ENCODE measurements around the gene KCTD21.

DNA sequence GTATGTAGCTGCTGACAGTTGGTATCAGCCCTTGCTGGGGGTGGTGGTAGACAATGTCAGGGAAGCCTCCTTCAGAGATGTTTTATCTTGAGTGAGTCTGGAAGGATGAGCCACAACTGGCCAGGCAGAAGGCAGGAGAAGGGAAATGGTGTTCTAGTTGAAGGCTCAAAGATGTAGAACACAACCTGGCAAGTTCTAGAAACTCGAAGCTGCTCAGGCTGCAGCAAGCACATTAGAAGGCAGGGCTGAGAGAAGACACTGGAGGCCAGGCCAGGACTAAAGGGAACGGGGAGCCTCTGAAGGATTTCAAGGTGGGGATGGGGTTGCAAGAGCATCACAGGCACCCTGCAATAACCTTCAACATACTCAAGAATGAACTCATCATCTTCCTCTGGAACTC lies 40.7 kb upstream of the KCTD21 start:
- TF ChIP-seq, protein P1, sequence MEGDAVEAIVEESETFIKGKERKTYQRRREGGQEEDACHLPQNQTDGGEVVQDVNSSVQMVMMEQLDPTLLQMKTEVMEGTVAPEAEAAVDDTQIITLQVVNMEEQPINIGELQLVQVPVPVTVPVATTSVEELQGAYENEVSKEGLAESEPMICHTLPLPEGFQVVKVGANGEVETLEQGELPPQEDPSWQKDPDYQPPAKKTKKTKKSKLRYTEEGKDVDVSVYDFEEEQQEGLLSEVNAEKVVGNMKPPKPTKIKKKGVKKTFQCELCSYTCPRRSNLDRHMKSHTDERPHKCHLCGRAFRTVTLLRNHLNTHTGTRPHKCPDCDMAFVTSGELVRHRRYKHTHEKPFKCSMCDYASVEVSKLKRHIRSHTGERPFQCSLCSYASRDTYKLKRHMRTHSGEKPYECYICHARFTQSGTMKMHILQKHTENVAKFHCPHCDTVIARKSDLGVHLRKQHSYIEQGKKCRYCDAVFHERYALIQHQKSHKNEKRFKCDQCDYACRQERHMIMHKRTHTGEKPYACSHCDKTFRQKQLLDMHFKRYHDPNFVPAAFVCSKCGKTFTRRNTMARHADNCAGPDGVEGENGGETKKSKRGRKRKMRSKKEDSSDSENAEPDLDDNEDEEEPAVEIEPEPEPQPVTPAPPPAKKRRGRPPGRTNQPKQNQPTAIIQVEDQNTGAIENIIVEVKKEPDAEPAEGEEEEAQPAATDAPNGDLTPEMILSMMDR (IDR thresholded peaks at IDR 0.05) = no peak
- no peak for TF ChIP-seq POLR2A (IDR thresholded peaks at IDR 0.05)
